Epidermal melanocyte (primary cell): ENCODE measurements around the gene CHMP4A.

Experiments used
- DNase-seq: peaks from one replicate; pipeline ENCODE4 v3.0.0; 2011; ENCODE audit warnings: low spot score; ENCODE audit not compliant: insufficient read length

Gene CHMP4A

DNA sequence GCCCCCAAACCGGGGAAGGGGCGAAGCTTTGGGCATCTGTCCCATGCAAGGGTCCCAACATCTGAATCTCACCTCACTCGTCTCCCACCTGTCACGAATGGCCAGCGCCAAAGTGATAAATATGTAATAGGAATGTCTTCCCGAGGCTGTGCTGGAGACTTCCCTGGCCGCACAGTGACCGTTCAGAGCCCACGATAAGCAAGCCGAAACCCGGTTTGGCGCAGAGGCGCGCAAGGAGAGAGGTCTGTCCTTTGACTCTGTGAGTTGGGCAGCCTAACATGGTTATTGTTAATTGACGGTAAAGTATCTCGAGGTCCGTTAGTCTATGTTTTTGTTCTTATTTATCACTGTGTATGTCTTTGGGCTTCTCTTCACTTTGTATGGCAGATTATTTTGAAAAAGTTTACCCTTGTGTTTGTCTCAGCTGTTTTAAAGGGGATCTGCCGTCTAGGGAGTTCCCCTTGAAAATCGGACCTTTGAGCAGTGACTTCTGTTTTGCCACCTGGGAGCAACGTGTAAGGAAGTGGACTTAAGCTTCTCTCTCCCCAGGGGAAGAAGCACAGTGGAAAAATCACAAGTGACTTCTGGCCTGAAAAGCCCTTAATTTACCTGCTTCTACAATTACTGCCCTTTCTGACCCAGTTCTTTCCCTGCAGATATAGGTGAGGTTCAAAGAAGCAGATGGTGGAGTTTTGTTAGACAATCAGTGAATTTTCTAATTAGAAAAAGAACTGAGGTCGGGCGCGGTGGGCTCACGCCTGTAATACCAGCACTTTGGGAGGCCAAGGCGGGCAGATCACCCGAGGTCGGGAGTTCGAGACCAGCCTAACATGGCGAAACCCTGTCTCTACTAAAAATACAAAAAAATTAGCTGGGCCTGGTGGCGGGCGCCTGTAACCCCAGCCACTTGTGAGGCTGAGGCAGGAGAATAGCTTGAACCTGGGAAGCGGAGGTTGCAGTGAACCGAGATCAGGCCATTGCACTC is 16.9 kb downstream of the CHMP4A start:
- DNase-seq: no peak

DNA sequence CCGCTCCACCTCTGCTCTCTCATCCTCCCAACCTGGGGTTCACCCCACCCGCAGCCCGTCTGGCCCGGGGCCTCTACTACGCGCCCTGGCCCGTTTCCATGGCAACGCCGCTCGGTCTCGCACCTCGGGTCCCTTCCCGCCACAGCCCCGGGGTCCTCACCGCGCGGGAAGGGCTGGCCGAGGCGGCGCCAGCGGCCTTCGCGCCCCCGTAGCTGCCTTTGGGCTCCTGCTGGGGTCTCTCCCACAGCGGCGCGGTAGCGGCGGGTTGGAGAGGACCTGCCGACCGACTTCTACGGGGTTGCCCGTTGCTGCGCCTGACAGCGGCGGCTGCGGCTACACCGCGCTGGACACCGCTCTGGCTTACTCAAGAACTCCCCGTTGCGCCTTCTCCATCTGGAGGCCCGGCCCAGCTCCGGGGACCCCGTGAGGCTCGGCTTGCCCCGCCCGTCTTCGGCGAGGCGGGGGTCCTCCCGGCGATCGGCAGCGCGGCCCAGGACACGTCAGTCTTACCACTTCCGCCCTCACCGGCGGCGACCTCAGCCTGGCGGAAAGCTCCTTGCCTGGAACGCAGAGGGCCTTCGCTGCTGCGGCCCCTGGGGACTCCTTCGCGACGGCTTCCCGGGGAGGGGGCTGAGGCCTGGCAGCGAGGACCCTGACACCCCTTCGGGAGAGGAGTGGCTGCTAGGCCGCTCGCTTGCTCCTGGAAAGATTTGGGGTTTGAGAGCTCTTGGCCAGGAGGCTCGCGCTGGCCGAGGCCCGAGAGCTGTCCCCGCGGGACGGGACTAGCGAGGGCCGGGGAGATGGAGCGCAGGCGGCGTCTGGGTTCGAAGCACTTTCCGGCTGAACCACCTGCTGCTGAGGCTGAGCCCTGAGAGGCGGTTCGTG is 17.9 kb downstream of the CHMP4A start, which contains the start of gene TM9SF1:
Gene TM9SF1, minus strand, starts transcription at position 256 of the 885 bp plus-strand sequence. CDS start 422 bp downstream, outside the sequence.
- DNase-seq: peak; percentile 94

DNA sequence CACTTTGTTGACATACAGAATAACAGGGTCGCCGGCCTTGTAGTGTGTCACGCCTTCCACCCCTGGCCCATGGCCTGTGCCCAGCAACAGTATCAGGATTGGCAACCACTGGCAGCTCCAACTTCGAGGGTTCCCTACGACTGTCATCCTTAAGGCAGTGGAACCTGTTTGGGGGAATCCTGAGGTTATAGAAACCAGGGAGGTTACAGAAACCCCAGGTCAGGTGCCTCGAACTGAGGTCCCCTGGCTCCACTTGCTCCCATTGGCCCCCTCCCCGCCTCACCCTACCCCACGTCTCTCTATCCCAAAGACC is 18.5 kb downstream of the CHMP4A start:
- DNase-seq: no peak

DNA sequence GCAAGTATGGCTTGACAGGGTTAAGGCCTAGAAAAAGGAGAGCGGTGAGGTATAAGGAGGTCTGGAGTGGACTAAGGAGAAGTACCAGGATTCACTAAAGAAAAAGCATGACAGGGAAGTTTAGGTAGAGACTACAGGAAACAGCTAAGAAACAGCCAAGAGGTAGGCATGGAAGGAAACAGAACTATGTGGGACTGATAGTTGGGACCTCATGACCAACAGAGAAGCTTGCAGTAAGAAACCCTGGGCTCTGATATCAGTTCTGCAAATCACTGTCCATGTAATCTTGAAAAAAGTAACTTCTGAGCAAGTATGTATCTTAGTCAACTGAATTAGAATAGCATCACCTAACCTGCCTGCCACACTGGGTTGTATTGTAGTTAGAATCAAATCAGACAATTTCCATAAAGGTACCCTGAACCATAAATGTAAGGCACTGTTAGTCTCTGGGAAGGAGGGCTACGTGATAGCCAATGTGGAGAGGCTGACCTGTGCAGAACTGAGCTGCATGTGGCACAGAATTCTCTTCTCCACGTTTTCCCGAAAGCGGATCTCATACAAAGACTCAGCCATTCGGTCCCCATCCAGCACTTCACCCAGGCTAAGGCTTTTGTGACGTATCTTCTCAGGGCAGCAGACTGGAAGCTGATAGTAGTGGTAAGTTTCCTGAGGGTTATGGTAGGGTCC is 19.0 kb downstream of the CHMP4A start:
- no peak for DNase-seq

DNA sequence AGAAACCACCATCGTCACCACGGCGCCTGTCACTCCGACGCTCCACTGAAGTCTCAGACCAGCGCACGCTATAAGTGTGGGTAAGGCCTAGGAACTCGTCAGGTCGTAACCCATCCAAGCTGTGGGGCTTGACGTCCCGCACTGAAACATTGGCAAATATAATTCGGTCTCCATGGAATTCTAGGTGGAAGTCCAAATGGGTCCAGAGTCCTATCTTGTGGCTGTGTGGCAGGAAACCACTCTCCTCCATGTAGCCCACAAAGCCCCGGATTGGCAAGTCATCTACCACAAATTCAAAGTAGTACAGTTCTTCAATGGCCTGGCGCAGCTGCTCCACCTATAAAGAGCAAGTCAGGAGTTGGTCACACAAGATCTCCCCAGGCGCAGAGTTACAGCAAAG is 20.4 kb downstream of the CHMP4A start:
- no peak for DNase-seq

DNA sequence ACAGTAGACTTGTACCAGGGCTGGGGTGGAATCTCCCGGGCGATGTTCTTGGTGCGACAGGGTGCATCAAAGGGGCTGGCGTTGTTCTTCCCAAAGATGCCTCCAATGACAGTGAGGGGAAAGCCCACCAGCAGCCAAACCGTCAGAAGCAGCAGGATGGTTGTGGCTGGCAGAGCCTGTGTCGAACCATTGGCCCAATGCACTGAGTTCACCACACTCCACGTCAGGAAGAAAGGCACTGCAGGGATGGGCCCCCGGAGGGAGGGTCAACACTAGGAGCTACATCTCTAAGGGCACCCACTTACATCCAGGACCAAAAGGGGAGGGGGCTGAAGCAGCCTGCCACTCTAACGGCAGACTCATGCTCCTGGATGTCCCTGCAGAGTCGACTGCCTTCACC is 22.9 kb downstream of the CHMP4A start:
- no peak for DNase-seq

DNA sequence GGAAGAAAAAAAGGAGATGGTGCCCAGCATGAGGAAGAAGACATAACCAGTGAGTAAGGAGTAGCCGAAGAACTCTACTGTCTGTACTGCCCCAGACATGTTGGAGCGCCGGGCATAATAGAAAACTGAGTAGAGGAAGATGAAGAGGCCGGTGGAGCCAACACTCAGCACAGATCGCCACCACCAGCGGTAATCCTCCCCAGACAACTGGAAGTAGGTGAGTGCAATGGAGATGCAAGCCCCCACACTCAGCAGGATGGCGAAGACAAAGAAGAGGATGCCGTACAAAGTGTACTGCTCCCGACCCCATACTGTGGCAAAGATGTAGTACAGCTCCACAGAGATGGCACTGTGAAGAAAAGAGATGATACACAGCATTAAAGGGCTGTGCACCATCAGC is 23.8 kb downstream of the CHMP4A start:
- no peak for DNase-seq

DNA sequence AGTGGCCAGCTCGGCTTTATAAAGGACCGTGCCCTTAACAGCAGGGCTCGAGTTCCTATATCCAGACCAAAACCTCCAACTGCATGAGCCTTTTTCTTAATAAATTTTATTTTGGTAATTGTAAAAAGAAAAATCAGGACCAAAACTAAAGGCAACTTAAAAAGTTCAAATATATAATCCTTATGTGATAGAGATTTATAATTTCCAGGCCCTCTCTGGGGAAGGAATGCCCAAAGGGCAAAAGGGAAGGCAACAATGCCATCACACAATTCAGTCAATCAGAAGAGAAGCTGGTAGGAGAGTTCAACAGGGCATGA is 24.3 kb downstream of the CHMP4A start:
- DNase-seq: no peak

DNA sequence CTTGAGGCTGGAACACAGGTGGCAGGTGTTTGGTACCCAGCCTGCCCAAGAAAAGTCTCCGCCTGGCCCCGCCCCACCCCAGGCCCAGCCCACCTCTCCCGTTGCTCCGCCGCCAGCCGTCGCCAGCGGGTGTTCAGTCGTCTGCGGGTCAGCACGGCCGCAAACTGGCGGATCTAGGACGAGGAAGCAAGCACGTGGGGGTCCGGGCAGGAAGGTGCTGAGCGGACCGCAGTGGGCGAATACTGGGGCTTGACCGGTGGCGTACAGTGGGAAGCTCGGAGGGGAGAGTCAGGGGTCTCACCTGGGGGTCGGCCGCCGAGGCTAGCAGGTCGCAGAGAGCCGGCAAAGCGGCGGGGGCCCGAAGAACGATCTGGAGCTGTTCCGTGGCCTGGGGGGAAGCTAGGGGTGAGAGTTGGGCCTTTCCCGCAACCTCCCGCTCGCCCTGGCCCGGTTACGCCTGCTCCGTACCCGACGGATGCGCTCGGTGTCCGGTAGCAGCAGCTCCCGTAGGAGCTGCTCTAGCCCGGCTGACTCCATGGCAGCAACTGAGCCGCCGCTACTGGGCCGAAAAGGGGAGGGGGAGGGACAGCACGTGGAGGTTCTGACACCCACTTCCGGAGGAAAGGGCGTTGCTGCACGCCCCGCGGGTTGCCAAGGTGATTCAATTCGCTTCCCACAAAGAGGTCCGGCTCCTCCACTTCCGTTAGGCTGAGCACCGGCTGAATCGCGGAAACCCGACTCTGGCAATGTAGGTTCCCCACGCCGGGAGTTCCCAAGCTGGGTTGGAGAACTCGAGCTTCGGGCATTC is 24.8 kb downstream of the CHMP4A start, which contains the start of gene IPO4:
Gene IPO4, minus strand, starts transcription at position 566 of the 808 bp plus-strand sequence. Its CDS starts 29 bp downstream, at position 537.
- DNase-seq: peak; percentile 100

DNA sequence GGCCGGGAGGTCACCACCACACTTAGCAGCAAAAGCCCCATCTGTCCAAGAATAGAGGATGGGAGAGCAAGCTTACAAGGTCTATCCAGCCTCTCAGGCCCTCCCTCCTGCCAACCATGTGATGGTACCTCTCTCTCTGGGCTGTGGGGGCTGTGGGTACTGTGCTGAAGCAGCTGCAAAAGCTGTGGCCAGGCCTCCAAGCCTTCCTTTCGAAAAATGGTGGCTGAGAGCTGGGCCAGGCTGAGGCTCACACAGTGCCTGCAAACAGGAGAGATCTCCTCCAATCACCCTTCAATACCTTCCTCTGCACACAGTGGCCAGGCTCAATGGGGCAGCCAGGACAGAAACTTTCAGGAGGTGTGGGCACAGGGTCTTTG is 25.8 kb downstream of the CHMP4A start:
- no peak for DNase-seq

DNA sequence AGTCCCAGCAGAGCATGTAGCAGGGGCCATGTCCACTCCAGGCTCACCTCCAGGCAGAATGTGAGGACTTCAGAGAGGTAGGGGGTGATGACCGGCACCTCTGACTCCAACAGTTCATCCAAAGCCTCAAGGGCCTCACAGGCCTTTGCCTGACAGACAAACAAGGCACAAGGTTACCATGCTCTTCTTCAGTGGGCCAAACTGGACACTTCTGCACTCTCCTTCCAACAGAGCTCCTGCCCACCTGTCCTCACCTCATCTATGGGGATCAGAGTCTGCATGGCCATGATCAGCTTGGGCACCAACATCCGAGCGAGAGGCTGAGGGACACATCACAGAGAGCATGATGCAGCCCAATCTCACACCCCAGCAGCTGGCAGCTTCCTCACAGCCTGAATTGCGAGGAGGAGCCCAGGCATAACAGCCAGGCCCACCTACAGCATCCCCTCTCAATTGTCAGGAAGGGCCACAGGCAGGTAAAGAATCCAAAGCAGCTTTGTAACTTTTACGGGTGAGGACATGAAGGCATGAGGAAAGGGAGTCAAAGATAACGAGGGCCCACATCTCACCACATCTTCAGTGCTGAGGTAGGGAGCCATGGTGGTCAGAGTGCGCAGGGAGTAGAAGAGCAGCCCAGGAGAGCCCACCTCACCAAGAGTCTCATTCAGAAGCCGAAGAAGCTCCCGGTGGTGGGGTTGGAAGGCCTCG is 26.3 kb downstream of the CHMP4A start:
- no peak for DNase-seq

DNA sequence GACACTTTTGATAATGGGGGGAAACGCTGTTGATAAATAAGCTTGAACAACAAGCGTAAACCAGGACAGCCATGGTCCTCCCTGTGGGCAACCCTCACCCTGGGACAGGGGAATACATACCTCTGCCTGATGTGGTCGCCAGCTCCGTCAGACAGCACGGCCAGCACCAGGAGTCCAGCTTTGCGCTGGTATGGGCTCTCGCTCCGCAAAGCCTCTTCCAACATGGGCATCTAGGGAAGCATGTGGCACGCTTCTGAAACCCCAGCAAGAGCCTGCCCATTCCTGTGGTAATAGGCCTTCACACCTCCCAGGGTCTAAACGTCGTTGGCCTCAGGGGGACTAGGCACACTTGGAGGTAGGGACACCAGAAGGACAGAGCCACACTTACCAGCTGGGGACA is 27.5 kb downstream of the CHMP4A start:
- no peak for DNase-seq

DNA sequence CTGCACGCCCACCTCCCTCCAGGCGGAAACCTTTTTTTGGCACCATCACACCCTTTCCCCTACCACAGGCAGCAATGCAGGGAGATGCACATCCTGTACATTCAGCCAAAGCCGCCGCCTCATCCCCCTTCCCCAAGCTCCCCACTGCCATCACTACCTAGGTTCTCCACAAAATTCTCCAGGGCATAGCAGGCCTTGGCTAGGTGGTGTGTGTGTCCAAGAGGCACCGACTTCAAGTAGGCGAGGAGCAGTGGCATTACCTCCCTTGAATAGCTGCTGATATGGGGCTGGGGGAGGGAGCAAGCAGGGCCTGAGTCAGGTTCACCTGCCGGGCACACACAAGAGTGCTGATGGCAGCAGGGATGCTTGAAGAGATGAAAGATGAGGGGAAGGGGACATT is 28.3 kb downstream of the CHMP4A start:
- no peak for DNase-seq

DNA sequence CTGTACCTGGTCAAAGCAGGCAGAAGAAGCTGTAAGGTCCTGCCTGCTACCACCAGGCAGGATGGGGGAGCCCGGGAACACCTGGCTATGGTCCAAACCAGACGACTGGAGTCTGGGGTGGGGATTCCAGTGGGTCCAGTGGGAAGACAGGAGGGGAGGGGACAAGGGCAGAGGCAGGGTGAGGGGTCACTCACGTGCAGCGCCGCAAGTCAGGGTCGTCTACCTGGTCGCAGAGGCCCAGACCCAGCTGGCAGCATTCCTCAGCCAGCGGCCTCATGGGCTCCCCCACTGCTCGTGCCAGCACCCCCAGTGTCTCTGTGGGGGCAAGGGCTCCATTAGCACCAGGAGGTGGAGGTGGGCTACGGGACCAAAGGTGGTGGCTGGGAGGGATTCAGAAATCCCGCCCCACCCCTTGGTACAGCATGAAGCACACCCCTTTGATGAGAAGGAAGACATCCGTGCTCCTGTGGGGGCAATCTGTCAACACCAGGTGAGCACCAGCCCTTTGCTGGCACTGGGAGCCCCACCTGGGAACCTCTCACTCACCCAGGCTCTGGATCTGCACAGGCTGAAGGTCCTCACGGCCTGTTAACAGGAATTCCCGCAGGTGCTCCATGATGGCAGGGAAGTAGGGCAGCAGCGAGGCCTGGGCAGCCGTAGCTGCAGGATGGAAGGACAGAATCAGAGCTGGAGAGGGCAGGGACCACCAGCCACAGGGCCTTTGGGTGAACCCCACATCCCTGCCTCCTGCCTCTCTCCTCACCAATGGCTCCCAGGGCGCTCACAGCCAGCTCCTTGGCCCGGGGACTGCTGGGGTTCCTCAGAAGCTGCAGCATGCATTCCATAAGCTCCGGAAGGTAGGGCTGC is 29.0 kb downstream of the CHMP4A start:
- DNase-seq: no peak

DNA sequence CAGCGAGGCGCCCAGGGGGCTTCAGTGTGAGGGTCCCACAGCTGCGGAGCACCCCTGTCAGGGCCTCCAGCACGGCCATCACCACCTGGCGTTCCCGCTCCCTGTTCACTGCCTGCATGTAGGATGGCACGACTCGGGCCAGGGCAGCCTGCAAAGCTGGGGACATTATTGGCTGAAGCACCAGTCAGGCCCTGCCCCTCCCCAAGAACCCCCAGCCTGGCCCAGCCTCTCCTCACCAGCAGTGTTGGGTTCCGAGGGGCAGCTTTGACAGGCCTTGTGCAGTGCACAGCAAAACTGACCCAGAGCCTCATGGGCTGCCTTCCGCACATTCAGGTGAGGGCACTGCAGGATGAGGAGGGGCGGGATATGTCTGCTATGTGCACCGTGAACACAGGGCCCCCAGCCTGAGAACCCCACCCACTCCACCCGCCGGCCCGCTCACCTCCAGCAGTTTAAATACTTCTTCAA is 30.2 kb downstream of the CHMP4A start:
- DNase-seq: no peak

DNA sequence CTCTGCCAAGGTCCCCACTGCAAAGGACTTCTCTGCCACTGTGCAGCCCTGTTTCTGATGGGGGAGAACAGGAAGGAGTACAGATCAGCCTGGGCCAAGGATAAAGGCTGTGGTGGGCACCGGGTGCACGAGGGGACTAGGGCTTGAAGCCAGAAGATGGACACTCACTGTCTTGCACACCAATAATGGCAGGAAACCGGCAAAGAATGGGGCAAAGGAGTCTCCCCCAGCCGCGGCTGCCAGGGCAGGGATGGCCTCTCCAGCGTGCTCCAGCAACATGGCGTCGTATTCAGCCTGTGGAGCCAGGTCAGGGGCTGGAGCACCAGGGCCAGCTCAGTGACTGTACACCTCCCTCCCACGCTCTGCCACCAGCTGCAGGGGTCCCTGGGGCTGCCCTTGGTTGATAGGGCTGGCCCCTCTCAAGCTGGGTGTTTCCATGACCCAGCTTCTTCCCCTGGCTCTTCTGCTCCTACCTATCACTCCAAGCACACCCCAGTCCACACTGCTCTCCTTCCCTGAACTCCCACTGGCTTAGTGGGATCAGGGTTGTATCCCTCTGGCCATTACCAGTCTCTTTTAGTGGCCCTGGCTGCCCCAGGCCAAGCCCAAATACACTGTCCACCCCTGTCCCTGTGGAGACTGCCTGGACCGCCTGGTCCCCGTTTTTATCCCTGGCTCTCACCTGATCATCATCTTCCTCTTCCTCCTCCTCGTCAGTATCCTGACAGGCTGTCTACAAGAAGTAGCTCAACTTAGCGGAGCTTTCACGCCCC is 31.0 kb downstream of the CHMP4A start:
- DNase-seq: no peak

DNA sequence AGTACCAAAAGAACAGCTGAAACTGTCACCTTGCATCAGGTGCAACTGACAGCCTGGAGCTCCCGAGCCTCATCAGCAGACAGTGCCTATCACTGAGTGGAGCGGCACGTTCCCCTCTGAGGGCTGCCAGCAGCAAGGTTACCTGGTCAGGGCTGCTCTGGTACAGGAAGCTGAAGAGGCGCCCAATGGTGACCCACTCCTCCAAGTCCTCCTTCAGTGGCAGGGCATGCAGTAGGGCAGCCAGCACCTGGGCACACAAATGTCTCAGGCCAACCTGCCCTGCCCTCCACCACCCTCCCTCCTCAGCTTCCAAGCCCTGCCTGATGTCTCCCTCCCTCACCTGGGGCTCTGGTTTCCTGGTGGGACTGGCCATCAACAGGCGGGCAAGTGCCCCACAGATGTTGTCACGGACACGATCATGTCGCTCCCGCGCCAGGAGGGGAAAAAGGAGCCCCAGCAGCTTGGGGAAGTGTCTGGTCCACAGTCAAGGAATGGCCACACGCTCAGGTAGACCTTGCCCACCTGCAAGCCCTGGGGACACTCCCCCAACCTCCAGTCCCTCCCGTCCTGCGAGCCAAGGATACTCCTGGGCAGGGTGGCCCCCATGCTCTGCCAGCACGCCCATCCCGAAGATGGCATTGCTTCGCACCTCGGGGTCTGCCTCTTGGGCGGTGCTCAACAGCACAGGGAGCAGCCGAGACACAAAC is 31.8 kb downstream of the CHMP4A start:
- no peak for DNase-seq
